Medulla oblongata (tissue), 1 donor: ENCODE measurements around the gene IGSF3.

Experiments used
- DNase-seq: peaks from one replicate; pipeline ENCODE4 v3.0.0-alpha.2; 2015; ENCODE audit errors: extremely low spot score

The IGSF3 gene

GRCh38 chr1:116559304-116559761 lies 108.2 kb downstream of the IGSF3 start:
- no peak for DNase-seq

GRCh38 chr1:116558571-116558970 lies 109.0 kb downstream of the IGSF3 start:
- no peak for DNase-seq

GRCh38 chr1:116558140-116558549 lies 109.4 kb downstream of the IGSF3 start:
- no peak for DNase-seq

- no peak for DNase-seq
Measured at GRCh38 chr1:116557323-116557878, 110.1 kb downstream of the IGSF3 start.

- no peak for DNase-seq
Measured at GRCh38 chr1:116556289-116557006, 111.1 kb downstream of the IGSF3 start.

- DNase-seq = no peak
Measured at GRCh38 chr1:116554924-116555323, 112.6 kb downstream of the IGSF3 start.

GRCh38 chr1:116553386-116554115 lies 114.0 kb downstream of the IGSF3 start:
- no peak for DNase-seq

GRCh38 chr1:116546354-116546977 lies 121.1 kb downstream of the IGSF3 start:
- DNase-seq = no peak

- DNase-seq = no peak
Measured at GRCh38 chr1:116545359-116545705, 122.2 kb downstream of the IGSF3 start.

GRCh38 chr1:116544588-116545358 lies 122.8 kb downstream of the IGSF3 start:
- no peak for DNase-seq

- DNase-seq = no peak
Measured at GRCh38 chr1:116540088-116540487, 127.4 kb downstream of the IGSF3 start.

- DNase-seq = no peak
Measured at GRCh38 chr1:116538544-116538943, 129.0 kb downstream of the IGSF3 start.

- peak; percentile 35 for DNase-seq
Measured at GRCh38 chr1:116537898-116538297, 129.6 kb downstream of the IGSF3 start.

GRCh38 chr1:116537040-116537831 lies 130.3 kb downstream of the IGSF3 start:
- DNase-seq = no peak

- DNase-seq = no peak
Measured at GRCh38 chr1:116534014-116534739, 133.4 kb downstream of the IGSF3 start.

- DNase-seq = no peak
Measured at GRCh38 chr1:116533429-116533820, 134.1 kb downstream of the IGSF3 start.

- DNase-seq = no peak
Measured at GRCh38 chr1:116532671-116533428, 134.7 kb downstream of the IGSF3 start.

GRCh38 chr1:116531917-116532316 lies 135.6 kb downstream of the IGSF3 start:
- DNase-seq = no peak

- no peak for DNase-seq
Measured at GRCh38 chr1:116529681-116530080, 137.9 kb downstream of the IGSF3 start.
